ENCODE measurements around the gene MIEF2. TPM values are rescaled to one million over a fixed set of nuclear protein-coding genes. Genes with fewer than 3 reads are reported as not detected.

Gene MIEF2
- total and polyA plus RNA-seq, 2 experiments from 2014 or later = 8.8 to 26.4 TPM

DNA sequence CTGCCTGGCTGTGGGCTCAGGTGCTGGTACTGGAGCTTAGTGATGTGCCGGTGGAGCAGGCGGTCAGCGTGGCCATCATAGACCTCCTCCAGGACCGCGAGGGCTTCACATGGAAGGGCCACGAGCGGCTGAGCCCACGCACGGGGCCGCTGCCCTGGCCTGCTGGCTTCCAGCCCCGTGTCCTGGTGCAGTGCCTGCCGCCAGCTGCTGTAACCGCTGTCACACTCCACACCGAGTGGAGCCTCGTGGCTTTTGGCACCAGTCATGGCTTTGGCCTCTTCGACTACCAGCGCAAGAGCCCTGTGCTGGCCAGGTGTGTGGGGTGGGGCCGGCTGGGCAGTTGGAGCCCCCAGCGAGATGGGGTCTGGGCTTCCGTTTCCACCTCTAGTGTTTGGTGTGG, 23.0 kb upstream of the MIEF2 start:
- in situ Hi-C loops (cut with MboI) = no loop called here
- no peaks in the 10 kb centered on the region for H3K9me2 ChIP-seq (ENCODE audit: insufficient read depth)
- H3K79me2 ChIP-seq (ENCODE audit: insufficient read depth) = no peaks in the 10 kb centered on the region
- no peak for DNase-seq
- no peaks in the 10 kb centered on the region for H3F3A ChIP-seq (ENCODE audit: insufficient read depth)
- no peak overlapping the region for H2AFZ ChIP-seq
- no peaks in the 10 kb centered on the region for H3K36me3 ChIP-seq (ENCODE audit: low read depth)
- H4K20me1 ChIP-seq (ENCODE audit: insufficient read depth) = no peaks in the 10 kb centered on the region
- H3K9me3 ChIP-seq (ENCODE audit: low read depth) = no peaks in the 10 kb centered on the region
- H3K9ac ChIP-seq = no peak overlapping the region
- no peaks in the 10 kb centered on the region for H3K27me3 ChIP-seq (replicated peaks; ENCODE audit: insufficient read depth)
- no peak overlapping the region for H3K4me3 ChIP-seq
- no peak overlapping the region for H3K4me2 ChIP-seq (ENCODE audit: unreplicated experiment)
- no peaks in the 10 kb centered on the region for H3K4me1 ChIP-seq (ENCODE audit: insufficient read depth)
- 80 to 85% methylated on average over 16 to 17 of the region's 20 CpGs for WGBS, 2 experiments (ENCODE audit: low coverage in 1 of 2, low lambda C conversion rate in 2 of 2, missing lambda C conversion rate in 2 of 2)
- no peak overlapping the region for H3K27ac ChIP-seq
- no peak for TF ChIP-seq EZH2 (IDR thresholded peaks at IDR 0.05; ENCODE audit: insufficient read depth, poor library complexity, severe bottlenecking)
- no peak for TF ChIP-seq EZH2phosphoT487 (IDR thresholded peaks at IDR 0.05; ENCODE audit: insufficient read depth, low read depth)

DNA sequence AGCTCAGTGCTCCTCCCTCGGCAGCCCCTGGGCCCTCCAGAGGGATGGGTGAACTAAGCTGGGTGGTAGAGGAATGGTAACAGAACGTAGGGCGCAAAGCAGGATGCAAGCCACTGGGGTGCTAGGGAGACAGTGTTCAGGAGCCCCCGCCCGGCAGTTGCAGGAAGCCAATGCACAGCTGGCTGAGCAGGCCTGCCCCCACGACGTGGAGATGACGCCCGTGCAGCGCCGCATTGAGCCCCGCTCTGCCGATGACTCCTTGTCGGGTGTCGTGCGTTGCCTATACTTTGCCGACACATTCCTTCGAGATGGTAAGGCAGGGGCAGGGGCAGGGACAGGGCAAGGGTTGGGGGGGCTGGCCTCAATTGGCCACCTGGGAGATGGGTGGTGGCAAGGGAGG, 22.2 kb upstream of the MIEF2 start:
- in situ Hi-C loops (cut with MboI) = no loop called here
- DNase-seq = no peak
- Histone ChIP-seq H3F3A (ENCODE audit: insufficient read depth) (no peaks in the 10 kb centered on the region), H4K20me1 (ENCODE audit: insufficient read depth) (no peaks in the 10 kb centered on the region), H3K9me2 (ENCODE audit: insufficient read depth) (no peaks in the 10 kb centered on the region), H3K27me3 (replicated peaks; ENCODE audit: insufficient read depth) (no peaks in the 10 kb centered on the region), H3K9me3 (ENCODE audit: low read depth) (no peaks in the 10 kb centered on the region), H3K79me2 (ENCODE audit: insufficient read depth) (no peaks in the 10 kb centered on the region), H3K36me3 (ENCODE audit: low read depth) (no peaks in the 10 kb centered on the region), H3K4me2 (ENCODE audit: unreplicated experiment) (no peak overlapping the region), H3K27ac (no peak overlapping the region), H3K4me1 (ENCODE audit: insufficient read depth) (no peaks in the 10 kb centered on the region), H2AFZ (no peak overlapping the region), H3K4me3 (no peak overlapping the region), H3K9ac (no peak overlapping the region)
- TF ChIP-seq EZH2 (IDR thresholded peaks at IDR 0.05; ENCODE audit: insufficient read depth, poor library complexity, severe bottlenecking) = no peak
- no peak for TF ChIP-seq EZH2phosphoT487 (IDR thresholded peaks at IDR 0.05; ENCODE audit: insufficient read depth, low read depth)
- WGBS, 2 experiments (ENCODE audit: low coverage in 1 of 2, low lambda C conversion rate in 2 of 2, missing lambda C conversion rate in 2 of 2) = 91 to 92% methylated on average over 13 to 18 of the region's 18 CpGs

DNA sequence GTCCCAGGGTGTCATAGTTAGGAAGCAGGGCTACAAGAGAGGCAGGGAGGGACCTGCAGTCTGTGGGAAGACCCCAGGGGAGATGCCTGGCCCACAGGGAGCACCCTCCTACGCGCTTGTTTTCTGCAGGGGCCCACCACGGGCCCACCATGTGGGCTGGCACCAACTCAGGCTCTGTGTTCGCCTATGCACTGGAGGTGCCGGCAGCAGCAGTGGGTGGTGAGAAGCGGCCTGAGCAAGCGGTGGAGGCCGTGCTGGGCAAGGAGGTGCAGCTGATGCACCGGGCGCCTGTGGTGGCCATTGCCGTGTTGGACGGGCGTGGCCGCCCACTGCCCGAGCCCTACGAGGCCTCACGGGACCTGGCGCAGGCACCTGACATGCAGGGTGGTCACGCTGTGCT, 20.0 kb upstream of the MIEF2 start:
- Histone ChIP-seq H3K9me3 (ENCODE audit: low read depth) (no peaks in the 10 kb centered on the region), H3K79me2 (ENCODE audit: insufficient read depth) (no peaks in the 10 kb centered on the region), H2AFZ (no peak overlapping the region), H3K4me2 (ENCODE audit: unreplicated experiment) (no peak overlapping the region), H3K4me1 (ENCODE audit: insufficient read depth) (no peaks in the 10 kb centered on the region), H3K27ac (no peak overlapping the region), H3K4me3 (no peak overlapping the region), H3K27me3 (replicated peaks; ENCODE audit: insufficient read depth) (no peaks in the 10 kb centered on the region), H3K36me3 (ENCODE audit: low read depth) (peaks cover 6% of the 10 kb centered on the region; the same call in 1 of the 2 replicates), H4K20me1 (ENCODE audit: insufficient read depth) (no peaks in the 10 kb centered on the region), H3F3A (ENCODE audit: insufficient read depth) (no peaks in the 10 kb centered on the region), H3K9me2 (ENCODE audit: insufficient read depth) (no peaks in the 10 kb centered on the region), H3K9ac (no peak overlapping the region)
- TF ChIP-seq EZH2phosphoT487 (IDR thresholded peaks at IDR 0.05; ENCODE audit: insufficient read depth, low read depth) = no peak
- TF ChIP-seq EZH2 (IDR thresholded peaks at IDR 0.05; ENCODE audit: insufficient read depth, poor library complexity, severe bottlenecking) = no peak
- in situ Hi-C loops (cut with MboI) = no loop called here
- 89 to 91% methylated on average over 16 to 19 of the region's 19 CpGs for WGBS, 2 experiments (ENCODE audit: low coverage in 1 of 2, low lambda C conversion rate in 2 of 2, missing lambda C conversion rate in 2 of 2)
- no peak for DNase-seq

DNA sequence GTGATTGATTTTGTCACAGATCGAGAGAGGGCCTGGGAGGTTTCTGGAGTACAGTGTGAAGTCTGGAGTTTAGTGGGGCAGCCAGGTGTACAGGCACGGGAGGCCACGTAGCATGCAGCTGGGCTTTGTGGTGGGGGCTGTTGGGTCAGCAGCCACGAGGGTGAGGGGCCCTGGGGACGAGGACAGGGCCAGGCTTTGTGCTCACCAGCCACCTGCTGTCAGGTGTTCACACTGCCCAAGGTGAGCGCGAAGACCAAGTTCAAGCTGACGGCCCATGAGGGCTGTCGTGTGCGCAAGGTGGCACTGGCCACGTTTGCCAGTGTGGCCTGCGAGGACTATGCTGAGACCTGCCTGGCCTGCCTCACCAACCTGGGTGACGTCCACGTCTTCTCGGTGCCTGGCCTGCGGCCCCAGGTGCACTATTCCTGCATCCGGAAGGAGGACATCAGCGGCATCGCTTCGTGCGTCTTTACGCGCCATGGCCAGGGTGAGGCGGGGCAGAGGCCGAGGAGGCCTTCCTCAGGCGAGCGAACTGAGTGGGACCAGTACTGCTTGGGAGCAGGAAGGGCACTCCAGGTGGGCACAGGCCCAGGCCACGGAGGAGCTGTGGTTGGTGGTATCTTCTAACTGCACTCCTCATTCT, 19.1 kb upstream of the MIEF2 start:
- Histone ChIP-seq H3K9me2 (ENCODE audit: insufficient read depth) (no peaks in the 10 kb centered on the region), H3K36me3 (ENCODE audit: low read depth) (peaks cover 15% of the 10 kb centered on the region; the same call in 1 of the 2 replicates), H2AFZ (no peak overlapping the region), H3K9me3 (ENCODE audit: low read depth) (no peaks in the 10 kb centered on the region), H3K79me2 (ENCODE audit: insufficient read depth) (no peaks in the 10 kb centered on the region), H3K27ac (no peak overlapping the region), H3K27me3 (replicated peaks; ENCODE audit: insufficient read depth) (no peaks in the 10 kb centered on the region), H4K20me1 (ENCODE audit: insufficient read depth) (no peaks in the 10 kb centered on the region), H3K9ac (no peak overlapping the region), H3K4me3 (no peak overlapping the region), H3K4me2 (ENCODE audit: unreplicated experiment) (no peak overlapping the region), H3F3A (ENCODE audit: insufficient read depth) (no peaks in the 10 kb centered on the region), H3K4me1 (ENCODE audit: insufficient read depth) (no peaks in the 10 kb centered on the region)
- DNase-seq = no peak
- TF ChIP-seq EZH2phosphoT487 (IDR thresholded peaks at IDR 0.05; ENCODE audit: insufficient read depth, low read depth) (no peak), EZH2 (IDR thresholded peaks at IDR 0.05; ENCODE audit: insufficient read depth, poor library complexity, severe bottlenecking) (no peak)
- in situ Hi-C loops (cut with MboI) = no loop called here
- 89 to 92% methylated on average over 27 to 28 of the region's 28 CpGs for WGBS, 2 experiments (ENCODE audit: low coverage in 1 of 2, low lambda C conversion rate in 2 of 2, missing lambda C conversion rate in 2 of 2)

Measured in GM23248 (cell line).